K562 (cell line): ENCODE data around the gene GLYAT. TPM values are rescaled to one million over a fixed set of nuclear protein-coding genes. Genes with fewer than 3 reads are reported as not detected.

ENCODE experiments used
- ATAC-seq: fragments of 200-7000 bp; cut with Tn5 transposase; 3 replicates; pipeline ENCODE4 v1.9.1; 2020; ENCODE audit warnings: moderate library complexity
- BruUV-seq: library from RNA; stranded (reverse); fragments of 400-500 nt; replicated peaks from 2 replicates; lab custom pipeline; 2021; lab: Mats Ljungman, UMichigan
- CTCF ChIA-PET: fragments of 300-600 bp; formaldehyde crosslinking; extraction: SDS; loops from one replicate; lab custom pipeline; 2021; ENCODE audit warnings: low intra/inter-chr PET ratio; lab: Yijun Ruan, JAX
- POLR2A ChIA-PET: fragments of 300-600, 350-650 bp; sonication (Branson Sonifier 250); formaldehyde crosslinking; extraction: SDS; loops from one replicate; lab custom pipeline; 2021; ENCODE audit warnings: antibody characterized with exemption, inconsistent platforms; lab: Yijun Ruan, JAX
- DNase-seq, 4 experiments: peaks; one replicate each; pipeline versions ENCODE4 v3.0.0 to v3.0.0-alpha.2; 2011 to 2018; ENCODE audit warnings: low spot score in 3 of 4, mixed read lengths in 3 of 4; ENCODE audit errors: extremely low read depth in 1 of 4
- FAIRE-seq: peaks from 2 replicates; lab custom pipeline; 2011; peaks lifted over from hg19 to GRCh38; lab: Jason Lieb, UNC
- H2AFZ ChIP-seq: 2 replicates; pipeline ENCODE4 v1.6.0; 2011; ENCODE audit warnings: low read depth, low read length, control low read depth, inconsistent platforms
- H3K27ac ChIP-seq: fragments of 200-600 bp; 3 replicates; pipeline ENCODE4 v1.8.0; 2011; ENCODE audit warnings: low read depth, mild to moderate bottlenecking, control low read depth, inconsistent platforms, low read length, moderate library complexity, mixed read lengths; ENCODE audit errors: extremely low read depth
- H3K27me3 ChIP-seq, 2 experiments: fragments of 300-600 bp in 1 of 2; 2 replicates in 1 of 2; 3 replicates in 1 of 2; pipeline versions ENCODE4 v1.6.0 to v1.8.0; 2011; ENCODE audit warnings: inconsistent platforms in 2 of 2, low read length in 2 of 2, mild to moderate bottlenecking in 1 of 2, mixed read lengths in 1 of 2, moderate library complexity in 1 of 2; ENCODE audit not compliant: control insufficient read depth in 2 of 2, insufficient read depth in 2 of 2
- H3K36me3 ChIP-seq: fragments of 300-600 bp; 3 replicates; pipeline ENCODE4 v1.8.0; 2011; ENCODE audit warnings: mild to moderate bottlenecking, low read length, inconsistent platforms; ENCODE audit not compliant: control insufficient read depth, insufficient read depth
- H3K4me1 ChIP-seq, 2 experiments: fragments of 200-600 bp in 1 of 2; replicated peaks in 1 of 2; 2 replicates in 1 of 2; 3 replicates in 1 of 2; pipeline versions ENCODE4 v1.5.1 to v1.8.0; 2011; ENCODE audit warnings: inconsistent platforms in 2 of 2, low read length in 2 of 2, mild to moderate bottlenecking in 1 of 2, mixed read lengths in 1 of 2, moderate library complexity in 1 of 2; ENCODE audit not compliant: control insufficient read depth in 2 of 2, insufficient read depth in 2 of 2
- H3K4me2 ChIP-seq: 2 replicates; pipeline ENCODE4 v1.6.1; 2011; ENCODE audit warnings: low read length, control low read depth, inconsistent platforms, mixed read lengths; ENCODE audit not compliant: insufficient read depth
- H3K4me3 ChIP-seq: fragments of 200-600 bp; sonication (generic), shearing (Covaris generic); 2 replicates; pipeline ENCODE4 v1.5.1; 2016; ENCODE audit warnings: control low read depth, inconsistent platforms
- H3K79me2 ChIP-seq: fragments of 200-600 bp; 3 replicates; pipeline ENCODE4 v1.8.0; 2011; ENCODE audit warnings: low read length, inconsistent platforms; ENCODE audit not compliant: control insufficient read depth, insufficient read depth
- H3K9ac ChIP-seq, 2 experiments: 2 replicates each; pipeline versions ENCODE4 v1.6.0 to v1.6.1; 2011; ENCODE audit warnings: low read depth in 2 of 2, low read length in 2 of 2, control low read depth in 1 of 2, inconsistent platforms in 1 of 2, mild to moderate bottlenecking in 1 of 2, mixed read lengths in 1 of 2; ENCODE audit not compliant: insufficient read depth in 1 of 2
- H3K9me1 ChIP-seq: one replicate; pipeline ENCODE4 v1.6.0; 2011; ENCODE audit warnings: inconsistent platforms, mild to moderate bottlenecking, low read length, moderate library complexity; ENCODE audit not compliant: control insufficient read depth, insufficient read depth
- H3K9me3 ChIP-seq: replicated peaks from 2 replicates; pipeline ENCODE4 v1.5.1; 2011; ENCODE audit warnings: low read depth, low read length, inconsistent platforms; ENCODE audit not compliant: control insufficient read depth, insufficient read depth
- H4K20me1 ChIP-seq: replicated peaks from 2 replicates; pipeline ENCODE4 v1.6.1; 2011; ENCODE audit warnings: low read length, inconsistent platforms, mixed read lengths; ENCODE audit not compliant: control insufficient read depth, insufficient read depth
- ARHGAP35 ChIP-seq: fragments of 450-650 bp; IDR thresholded peaks from 2 replicates; pipeline ENCODE4 v1.6.1; 2018; ENCODE audit not compliant: partially characterized antibody
- BCL6 ChIP-seq: fragments of 250-450 bp; sonication (Bioruptor Pico); IDR thresholded peaks from 2 replicates; pipeline ENCODE4 v1.4.0; 2020
- BRD4 ChIP-seq: fragments of 200-600 bp; sonication (generic); IDR thresholded peaks from 2 replicates; pipeline ENCODE4 v1.6.1; 2017; ENCODE audit warnings: inconsistent platforms
- EP400 ChIP-seq: fragments of 450-650 bp; IDR thresholded peaks from 2 replicates; pipeline ENCODE4 v1.6.1; 2017; ENCODE audit warnings: antibody characterized with exemption, mild to moderate bottlenecking, moderate library complexity
- ETV5 ChIP-seq: sonication (generic); formaldehyde crosslinking; IDR thresholded peaks from 2 replicates; pipeline ENCODE4 v1.4.0; 2020; ENCODE audit warnings: low read depth, mild to moderate bottlenecking, missing genetic modification reagents
- HMG20B ChIP-seq: fragments of 250-450 bp; sonication (Bioruptor Pico); IDR thresholded peaks from 2 replicates; pipeline ENCODE4 v1.5.0; 2021; ENCODE audit warnings: mild to moderate bottlenecking
- HNRNPK ChIP-seq: fragments of 200-400 bp; formaldehyde crosslinking; IDR thresholded peaks from one replicate; pipeline ENCODE4 v1.6.1; 2018; ENCODE audit warnings: mild to moderate bottlenecking, low read depth, low read length; ENCODE audit not compliant: poor library complexity, severe bottlenecking
- JUN ChIP-seq, 2 experiments: sonication (generic) in 1 of 2; formaldehyde crosslinking in 1 of 2; IDR thresholded peaks; 2 replicates each; pipeline versions ENCODE4 v1.6.1 to v1.8.0; 2012 to 2022; ENCODE audit warnings: borderline replicate concordance in 2 of 2, mild to moderate bottlenecking in 2 of 2, improper control_type of control experiment in 1 of 2, low read depth in 1 of 2, low read length in 1 of 2, missing genetic modification reagents in 1 of 2
- MEF2D ChIP-seq: conservative IDR thresholded peaks from 2 replicates; pipeline ENCODE4 v1.6.1; 2016; ENCODE audit warnings: low read depth, missing genetic modification characterization, missing compliant biosample characterization
- NCOR1 ChIP-seq: fragments of 450-650 bp; IDR thresholded peaks from 2 replicates; pipeline ENCODE4 v1.6.1; 2016; ENCODE audit warnings: mild to moderate bottlenecking, moderate library complexity
- NFE2 ChIP-seq: IDR thresholded peaks from 2 replicates; pipeline ENCODE4 v1.6.1; 2014; ENCODE audit warnings: antibody characterized with exemption, low read depth
- NUFIP1 ChIP-seq: fragments of 450-650 bp; IDR thresholded peaks from 2 replicates; pipeline ENCODE4 v1.6.1; 2018; ENCODE audit not compliant: partially characterized antibody
- SOX6 ChIP-seq: fragments of 450-650 bp; IDR thresholded peaks from 2 replicates; pipeline ENCODE4 v1.6.1; 2014; ENCODE audit warnings: mild to moderate bottlenecking
- SREBF1 ChIP-seq: fragments of 150-350 bp; IDR thresholded peaks from 2 replicates; pipeline ENCODE4 v1.6.1; 2014; ENCODE audit warnings: antibody characterized with exemption, low read depth, low read length, borderline replicate concordance
- ZC3H4 ChIP-seq: sonication (generic); formaldehyde crosslinking; IDR thresholded peaks from 2 replicates; pipeline ENCODE4 v1.9.0; 2021; ENCODE audit warnings: missing genetic modification reagents, borderline replicate concordance
- ZNF124 ChIP-seq: sonication (generic); formaldehyde crosslinking; IDR thresholded peaks from 2 replicates; pipeline ENCODE4 v1.8.1; 2022; ENCODE audit warnings: missing genetic modification reagents
- ZNF316 ChIP-seq: fragments of 450-650 bp; IDR thresholded peaks from 2 replicates; pipeline ENCODE4 v1.6.1; 2016
- ZNF668 ChIP-seq: fragments of 250-450 bp; sonication (Bioruptor Pico); IDR thresholded peaks from 2 replicates; pipeline ENCODE4 v1.8.0; 2022; ENCODE audit warnings: mild to moderate bottlenecking, inconsistent platforms
- WGBS: fragments of 100-300 bp; shearing (Covaris generic); methylation state at CpG from one replicate; pipeline ENCODE4 v1.1.6; 2016; ENCODE audit warnings: low coverage, mixed read lengths; ENCODE audit not compliant: insufficient coverage; ENCODE audit errors: missing lambda C conversion rate; 5-methylcytosine and 5-hydroxymethylcytosine counted together
- in situ Hi-C: fragments of 300-500 bp; cut with MboI; formaldehyde crosslinking; loops from 4 replicates; pipeline ENCODE4 v1.15.0; 2018; ENCODE audit warnings: inconsistent platforms, mixed read lengths
- intact Hi-C: fragments of 100-400 bp; cut with micrococcal nuclease; formaldehyde crosslinking; loops from 2 replicates; pipeline ENCODE4 v1.14.2; 2022
- polyA plus RNA-seq, 8 experiments: library from polyadenylated mRNA; depleted of rRNA in 4 of 8; stranded (reverse) in 5 of 8; unstranded in 3 of 8; fragments of >200 nt; fragmentation: Nextera tagmentation in 2 of 8; fragmentation: Illumina TruSeq in 1 of 8; extraction: Ambion mirVana in 2 of 8; extraction: Trizol in 1 of 8; gene quantifications; 2 replicates each; pipeline versions ENCODE4 v1.2.1 to v1.2.3, GENCODE V29; 2011 to 2014; ENCODE audit warnings: inconsistent platforms in 1 of 8, missing spikeins in 1 of 8
- total RNA-seq, 7 experiments: library from RNA; depleted of rRNA in 6 of 7; stranded (reverse); fragments of >200 nt in 6 of 7; fragmentation: Illumina TruSeq in 2 of 7; extraction: Trizol in 2 of 7; gene quantifications; 2 replicates each; pipeline versions ENCODE4 v1.2.1 to v1.2.3, GENCODE V29; 2011 to 2021; ENCODE audit warnings: low replicate concordance in 1 of 7
- TF ChIP-seq, protein P1 (sequence below): fragments of 250-450 bp; sonication (Bioruptor Pico); IDR thresholded peaks from 2 replicates; pipeline ENCODE4 v1.5.0; 2020; ENCODE audit warnings: mild to moderate bottlenecking, borderline replicate concordance
- TF ChIP-seq, protein P2 (sequence below): sonication (generic); formaldehyde crosslinking; IDR thresholded peaks from 2 replicates; pipeline ENCODE4 v1.8.0; 2023; ENCODE audit warnings: mild to moderate bottlenecking, missing genetic modification reagents

The GLYAT gene
- total and polyA plus RNA-seq, 9 of the 15 experiments (the other 6 are each of a cell fraction or from before 2014, with no cell fraction given) = not detected

DNA sequence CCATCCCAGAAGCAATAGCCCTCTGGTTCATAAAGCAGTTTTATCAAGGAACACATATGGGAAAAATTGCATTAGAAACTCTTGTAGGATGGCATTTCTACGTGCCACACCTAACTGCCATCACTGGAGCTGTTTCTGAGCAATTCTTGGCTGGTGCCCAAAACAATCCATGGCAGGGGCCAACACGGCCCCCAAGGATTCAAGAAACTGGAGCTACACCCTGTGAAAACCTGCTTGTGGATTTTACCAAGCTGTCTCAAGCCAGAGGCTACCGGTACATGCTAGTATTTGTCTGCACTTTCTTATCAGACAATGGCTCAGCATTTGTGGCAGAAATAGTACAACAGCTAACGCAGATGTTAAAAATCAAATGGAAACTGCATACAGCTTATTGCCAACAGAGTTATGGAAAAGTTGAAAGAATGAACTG lies 42.4 kb upstream of the GLYAT start:
- Histone ChIP-seq H3K9me1 (no peaks in the 10 kb centered on the region), H4K20me1 (no peaks in the 10 kb centered on the region), H3K36me3 (peaks cover 7% of the 10 kb centered on the region; the same call in 2 of the 3 replicates), H3K9me3 (peaks cover 8% of the 10 kb centered on the region), H3K4me2 (peak overlapping the region; percentile 88), H3K4me1 (peaks cover 11 to 83% of the 10 kb centered on the region in 2 experiments), H3K4me3 (no peak overlapping the region), H3K9ac (peak overlapping the region; percentile 65; a peak in 3 of 4 replicates), H3K27ac (peak overlapping the region; percentile 81), H3K79me2 (peaks cover 13% of the 10 kb centered on the region), H3K27me3 (no peaks in the 10 kb centered on the region), H2AFZ (peak overlapping the region; percentile 78)
- DNase-seq (peak in 3 of 4 experiments; percentile 20 to 78 (median 35)), FAIRE-seq (peak; percentile 62), ATAC-seq (peak; percentile 25)
- in situ Hi-C loops = no loop called here
- BruUV-seq = no TSS peak
- POLR2A ChIA-PET = interaction anchor here (0.6 to 1.4 kb wide), 5 partner anchors 14 to 370 kb away, joined by 3 to 4 read pairs (median 4); no protein-coding TSS in a partner anchor
- intact Hi-C loops = loop anchor here (5.0 to 10.0 kb wide), 3 partner anchors 197 to 773 kb away; partner anchors contain the start of genes FAM111A, LPXN and ZFP91
- 2% methylated on average over 4 of the region's 4 CpGs for WGBS
- CTCF ChIA-PET = no interaction called here
- no peak for TF ChIP-seq NUFIP1
- TF ChIP-seq SOX6 = 0 out of 2 replicates have a peak, but pooled peaks have one; percentile 41
- TF ChIP-seq ZNF124 (CRISPR knock-in tag) = no peak
- TF ChIP-seq ZNF668 (CRISPR knock-in tag) = 0 out of 2 replicates have a peak, but pooled peaks have one; percentile 47
- no peak for TF ChIP-seq NCOR1
- TF ChIP-seq ARHGAP35 = no peak
- no peak for TF ChIP-seq HNRNPK
- no peak; the same call in 1 of the 2 replicates for TF ChIP-seq BCL6 (CRISPR knock-in tag)
- no peak for TF ChIP-seq HMG20B (CRISPR knock-in tag)
- peak; percentile 79 for TF ChIP-seq MEF2D
- TF ChIP-seq JUN (IDR thresholded peaks at IDR 0.05; ENCODE audit: borderline replicate concordance, low read depth, low read length) = no peak
- TF ChIP-seq JUN (CRISPR knock-in tag; IDR thresholded peaks at IDR 0.05; ENCODE audit: borderline replicate concordance) = no peak
- TF ChIP-seq, protein P1, sequence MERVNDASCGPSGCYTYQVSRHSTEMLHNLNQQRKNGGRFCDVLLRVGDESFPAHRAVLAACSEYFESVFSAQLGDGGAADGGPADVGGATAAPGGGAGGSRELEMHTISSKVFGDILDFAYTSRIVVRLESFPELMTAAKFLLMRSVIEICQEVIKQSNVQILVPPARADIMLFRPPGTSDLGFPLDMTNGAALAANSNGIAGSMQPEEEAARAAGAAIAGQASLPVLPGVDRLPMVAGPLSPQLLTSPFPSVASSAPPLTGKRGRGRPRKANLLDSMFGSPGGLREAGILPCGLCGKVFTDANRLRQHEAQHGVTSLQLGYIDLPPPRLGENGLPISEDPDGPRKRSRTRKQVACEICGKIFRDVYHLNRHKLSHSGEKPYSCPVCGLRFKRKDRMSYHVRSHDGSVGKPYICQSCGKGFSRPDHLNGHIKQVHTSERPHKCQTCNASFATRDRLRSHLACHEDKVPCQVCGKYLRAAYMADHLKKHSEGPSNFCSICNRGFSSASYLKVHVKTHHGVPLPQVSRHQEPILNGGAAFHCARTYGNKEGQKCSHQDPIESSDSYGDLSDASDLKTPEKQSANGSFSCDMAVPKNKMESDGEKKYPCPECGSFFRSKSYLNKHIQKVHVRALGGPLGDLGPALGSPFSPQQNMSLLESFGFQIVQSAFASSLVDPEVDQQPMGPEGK (CRISPR knock-in tag) = no peak
- no peak for TF ChIP-seq BRD4
- no peak; the same call in 1 of the 2 replicates for TF ChIP-seq EP400
- TF ChIP-seq ETV5 (CRISPR knock-in tag) = no peak
- peak; percentile 90 for TF ChIP-seq NFE2
- TF ChIP-seq SREBF1 = no peak
- peak; percentile 71 for TF ChIP-seq ZNF316
- no peak for TF ChIP-seq ZC3H4 (CRISPR knock-in tag)
- TF ChIP-seq, protein P2, sequence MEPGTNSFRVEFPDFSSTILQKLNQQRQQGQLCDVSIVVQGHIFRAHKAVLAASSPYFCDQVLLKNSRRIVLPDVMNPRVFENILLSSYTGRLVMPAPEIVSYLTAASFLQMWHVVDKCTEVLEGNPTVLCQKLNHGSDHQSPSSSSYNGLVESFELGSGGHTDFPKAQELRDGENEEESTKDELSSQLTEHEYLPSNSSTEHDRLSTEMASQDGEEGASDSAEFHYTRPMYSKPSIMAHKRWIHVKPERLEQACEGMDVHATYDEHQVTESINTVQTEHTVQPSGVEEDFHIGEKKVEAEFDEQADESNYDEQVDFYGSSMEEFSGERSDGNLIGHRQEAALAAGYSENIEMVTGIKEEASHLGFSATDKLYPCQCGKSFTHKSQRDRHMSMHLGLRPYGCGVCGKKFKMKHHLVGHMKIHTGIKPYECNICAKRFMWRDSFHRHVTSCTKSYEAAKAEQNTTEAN = no peak
